Esophagus muscularis mucosa (tissue), 4 donors: Measurements from ENCODE around the gene CNIH3. TPM values are rescaled to one million over a fixed set of nuclear protein-coding genes. Genes with fewer than 3 reads are reported as not detected.

ENCODE experiments used
- DNase-seq: peaks from one replicate; pipeline ENCODE4 v3.0.0-alpha.2; 2017; ENCODE audit errors: extremely low spot score
- H3K27ac ChIP-seq, 4 donors: fragments of 200-600 bp; sonication (generic); replicated peaks in 1 of 4; 1 replicate in 3 of 4; 2 replicates in 1 of 4; pipeline ENCODE4 v1.5.1; 2016 to 2019; ENCODE audit warnings: mild to moderate bottlenecking in 1 of 4
- H3K27me3 ChIP-seq, 4 donors: fragments of 200-600 bp; sonication (generic); one replicate each; pipeline versions ENCODE4 v1.5.1 to v1.6.0; 2016 to 2019
- H3K36me3 ChIP-seq, 4 donors: fragments of 200-600 bp; sonication (generic); one replicate each; pipeline ENCODE4 v1.5.1; 2016 to 2019
- H3K4me1 ChIP-seq, 4 donors: fragments of 200-600 bp; sonication (generic); one replicate each; pipeline ENCODE4 v1.5.1; 2016 to 2019
- H3K4me3 ChIP-seq, 4 donors: fragments of 200-600 bp; sonication (generic); 1 replicate in 2 of 4; 2 replicates in 2 of 4; pipeline ENCODE4 v1.5.1; 2016 to 2019; ENCODE audit warnings: mild to moderate bottlenecking in 4 of 4, moderate library complexity in 1 of 4
- H3K9me3 ChIP-seq, 4 donors: fragments of 200-600 bp; sonication (generic); 1 replicate in 3 of 4; 2 replicates in 1 of 4; pipeline ENCODE4 v1.5.1; 2016 to 2019
- EP300 ChIP-seq: sonication (generic); formaldehyde crosslinking; IDR thresholded peaks from one replicate; pipeline ENCODE4 v1.6.1; 2017; ENCODE audit warnings: antibody characterized with exemption
- POLR2A ChIP-seq: fragments of 450-650 bp; IDR thresholded peaks from one replicate; pipeline ENCODE4 v1.6.1; 2017; ENCODE audit warnings: antibody characterized with exemption, moderate library complexity, mild to moderate bottlenecking, low read depth
- POLR2AphosphoS5 ChIP-seq, 2 donors: sonication (generic); formaldehyde crosslinking; IDR thresholded peaks; one replicate each; pipeline ENCODE4 v1.6.1; 2017; ENCODE audit warnings: antibody characterized with exemption in 2 of 2
- WGBS: methylation state at CpG from one replicate; pipeline ENCODE4 v1.1.5; 2018; 5-methylcytosine and 5-hydroxymethylcytosine counted together
- intact Hi-C: fragments of 100-400 bp; cut with DNase I; formaldehyde crosslinking; loops from one replicate; pipeline ENCODE4 v1.15.1; 2023
- total RNA-seq, 4 donors: library from RNA; depleted of rRNA; stranded (reverse); fragments of >200 nt; gene quantifications; one replicate each; pipeline versions ENCODE4 v1.1.0 to v1.2.1, GENCODE V29; 2016
- TF ChIP-seq, protein P1 (sequence below), 3 experiments: fragments of 200-600 bp in 2 of 3; fragments of 450-650 bp in 1 of 3; sonication (generic) in 2 of 3; IDR thresholded peaks; one replicate each; pipeline ENCODE4 v1.5.1; 2017 to 2019; ENCODE audit warnings: antibody characterized with exemption in 3 of 3, mild to moderate bottlenecking in 2 of 3, moderate library complexity in 1 of 3

The CNIH3 gene
- total RNA-seq, 4 donors from 2014 or later: 0.42 to 2.3 (median 1.3) TPM

GRCh38 chr1:224594360-224594759, 21.8 kb upstream of the CNIH3 start:
- Histone ChIP-seq H3K9me3 (peaks cover 0 to 7% (median 0%) of the 10 kb centered on the region in 4 donors), H3K27ac (no peak overlapping the region), H3K4me3 (no peak overlapping the region), H3K27me3 (no peaks in the 10 kb centered on the region), H3K36me3 (no peaks in the 10 kb centered on the region), H3K4me1 (no peaks in the 10 kb centered on the region)
- intact Hi-C loops: no loop called here
- TF ChIP-seq EP300 (no peak), POLR2A (no peak), POLR2AphosphoS5 (IDR thresholded peaks at IDR 0.05) (no peak)
- TF ChIP-seq, protein P1, sequence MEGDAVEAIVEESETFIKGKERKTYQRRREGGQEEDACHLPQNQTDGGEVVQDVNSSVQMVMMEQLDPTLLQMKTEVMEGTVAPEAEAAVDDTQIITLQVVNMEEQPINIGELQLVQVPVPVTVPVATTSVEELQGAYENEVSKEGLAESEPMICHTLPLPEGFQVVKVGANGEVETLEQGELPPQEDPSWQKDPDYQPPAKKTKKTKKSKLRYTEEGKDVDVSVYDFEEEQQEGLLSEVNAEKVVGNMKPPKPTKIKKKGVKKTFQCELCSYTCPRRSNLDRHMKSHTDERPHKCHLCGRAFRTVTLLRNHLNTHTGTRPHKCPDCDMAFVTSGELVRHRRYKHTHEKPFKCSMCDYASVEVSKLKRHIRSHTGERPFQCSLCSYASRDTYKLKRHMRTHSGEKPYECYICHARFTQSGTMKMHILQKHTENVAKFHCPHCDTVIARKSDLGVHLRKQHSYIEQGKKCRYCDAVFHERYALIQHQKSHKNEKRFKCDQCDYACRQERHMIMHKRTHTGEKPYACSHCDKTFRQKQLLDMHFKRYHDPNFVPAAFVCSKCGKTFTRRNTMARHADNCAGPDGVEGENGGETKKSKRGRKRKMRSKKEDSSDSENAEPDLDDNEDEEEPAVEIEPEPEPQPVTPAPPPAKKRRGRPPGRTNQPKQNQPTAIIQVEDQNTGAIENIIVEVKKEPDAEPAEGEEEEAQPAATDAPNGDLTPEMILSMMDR (IDR thresholded peaks at IDR 0.05): no peak
- peak; percentile 50 for DNase-seq
- WGBS: 98% methylated on average over 3 of the region's 3 CpGs

GRCh38 chr1:224594851-224595250, 21.3 kb upstream of the CNIH3 start:
- Histone ChIP-seq H3K27ac (no peak overlapping the region), H3K4me1 (no peaks in the 10 kb centered on the region), H3K4me3 (no peak overlapping the region), H3K36me3 (no peaks in the 10 kb centered on the region), H3K27me3 (no peaks in the 10 kb centered on the region), H3K9me3 (peaks cover 0 to 7% (median 0%) of the 10 kb centered on the region in 4 donors)
- no peak for DNase-seq
- TF ChIP-seq, protein P1 (IDR thresholded peaks at IDR 0.05): no peak
- TF ChIP-seq POLR2AphosphoS5 (IDR thresholded peaks at IDR 0.05) (no peak), POLR2A (no peak), EP300 (no peak)
- intact Hi-C loops: no loop called here

DNA sequence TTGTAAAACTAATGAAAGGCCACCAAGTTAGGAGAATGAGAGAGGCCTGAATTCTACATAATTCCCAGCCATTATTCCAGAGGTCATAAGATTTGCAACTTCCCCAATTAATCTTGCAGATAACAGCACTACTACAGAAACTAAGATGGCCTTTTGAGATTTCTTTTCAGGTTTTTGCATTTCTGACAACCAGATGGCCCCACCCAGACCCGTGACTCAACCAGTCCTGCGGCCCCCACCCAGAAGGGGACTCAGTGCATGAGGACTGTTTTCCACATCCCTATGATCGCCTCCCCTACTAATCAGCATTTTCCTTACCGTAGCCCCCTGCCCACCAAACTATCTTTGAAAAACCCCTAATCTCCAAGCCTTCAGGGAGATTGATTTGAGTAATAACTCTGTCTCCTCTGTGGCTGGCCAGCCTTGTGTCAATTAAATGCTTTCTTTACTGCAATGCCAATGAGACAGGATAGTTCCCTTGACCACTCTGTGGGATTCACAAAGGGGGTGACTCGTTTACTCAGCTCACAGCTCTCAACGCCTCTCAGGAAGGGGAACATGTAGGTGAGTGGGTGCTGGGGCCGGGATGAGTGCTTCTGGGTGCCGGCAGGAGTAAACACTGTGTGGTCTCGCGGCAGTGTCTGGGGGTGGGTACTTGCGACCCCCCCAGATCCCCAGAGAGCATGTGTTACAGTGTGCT, 10.5 kb upstream of the CNIH3 start:
- no peak overlapping the region for H3K4me3 ChIP-seq
- intact Hi-C loops: no loop called here
- no peak overlapping the region for H3K27ac ChIP-seq
- DNase-seq: no peak
- WGBS: 91% methylated on average over 11 of the region's 11 CpGs
- no peaks in the 10 kb centered on the region for H3K4me1 ChIP-seq
- no peak for TF ChIP-seq POLR2AphosphoS5 (IDR thresholded peaks at IDR 0.05)
- no peak for TF ChIP-seq EP300
- no peak for TF ChIP-seq POLR2A
- TF ChIP-seq, protein P1 (IDR thresholded peaks at IDR 0.05): no peak
- H3K9me3 ChIP-seq: peaks cover 0 to 17% (median 6%) of the 10 kb centered on the region in 4 donors
- H3K27me3 ChIP-seq: no peaks in the 10 kb centered on the region
- H3K36me3 ChIP-seq: no peaks in the 10 kb centered on the region

- peaks cover 0 to 17% (median 6%) of the 10 kb centered on the region in 4 donors for H3K9me3 ChIP-seq
- no peaks in the 10 kb centered on the region for H3K27me3 ChIP-seq
- H3K4me3 ChIP-seq: no peak overlapping the region
- no peak overlapping the region for H3K27ac ChIP-seq
- no peaks in the 10 kb centered on the region for H3K4me1 ChIP-seq
- intact Hi-C loops: no loop called here
- no peaks in the 10 kb centered on the region for H3K36me3 ChIP-seq
- TF ChIP-seq EP300 (no peak), POLR2A (no peak), POLR2AphosphoS5 (IDR thresholded peaks at IDR 0.05) (no peak)
- TF ChIP-seq, protein P1 (IDR thresholded peaks at IDR 0.05): no peak
- no peak for DNase-seq
- 58% methylated on average over 5 of the region's 5 CpGs for WGBS
Measured at GRCh38 chr1:224607188-224608148, 8.6 kb upstream of the CNIH3 start.
